ENCODE results near the gene MORN4. TPM values are rescaled to one million over a fixed set of nuclear protein-coding genes. Genes with fewer than 3 reads are reported as not detected.

Gene MORN4
- total RNA-seq, 4 donors from 2014 or later = 2.1 to 11.5 (median 4.5) TPM

DNA sequence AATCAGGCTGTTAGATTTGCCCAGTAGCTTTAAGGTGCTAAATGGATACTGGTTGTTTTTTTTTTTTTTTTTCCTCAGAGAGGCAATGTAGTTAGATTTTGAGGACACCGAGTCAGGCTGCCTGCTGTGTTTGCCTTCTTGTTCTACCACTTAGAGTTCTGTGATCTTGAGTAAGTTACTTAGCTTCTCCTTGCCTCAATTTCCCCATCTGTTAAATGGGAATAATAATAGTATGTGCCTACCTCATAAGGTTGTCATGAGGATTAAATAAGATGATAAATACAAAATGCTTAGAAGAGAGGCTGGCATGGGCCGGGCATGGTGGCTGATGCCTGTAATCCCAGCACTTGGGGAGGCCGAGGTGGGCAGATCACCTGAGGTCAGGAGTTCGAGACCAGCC, 14.6 kb downstream of the MORN4 start:
- no peaks in the 10 kb centered on the region for H3K27me3 ChIP-seq
- no peak overlapping the region for H3K4me3 ChIP-seq
- H3K27ac ChIP-seq (replicated peaks in 1 of 4) = no peak overlapping the region
- 99% methylated on average over 4 of the region's 4 CpGs for WGBS
- TF ChIP-seq POLR2A (IDR thresholded peaks at IDR 0.05; ENCODE audit: low read depth) (no peak), EP300 (IDR thresholded peaks at IDR 0.05) (no peak), POLR2AphosphoS5 (IDR thresholded peaks at IDR 0.05) (no peak)
- TF ChIP-seq, protein P1, sequence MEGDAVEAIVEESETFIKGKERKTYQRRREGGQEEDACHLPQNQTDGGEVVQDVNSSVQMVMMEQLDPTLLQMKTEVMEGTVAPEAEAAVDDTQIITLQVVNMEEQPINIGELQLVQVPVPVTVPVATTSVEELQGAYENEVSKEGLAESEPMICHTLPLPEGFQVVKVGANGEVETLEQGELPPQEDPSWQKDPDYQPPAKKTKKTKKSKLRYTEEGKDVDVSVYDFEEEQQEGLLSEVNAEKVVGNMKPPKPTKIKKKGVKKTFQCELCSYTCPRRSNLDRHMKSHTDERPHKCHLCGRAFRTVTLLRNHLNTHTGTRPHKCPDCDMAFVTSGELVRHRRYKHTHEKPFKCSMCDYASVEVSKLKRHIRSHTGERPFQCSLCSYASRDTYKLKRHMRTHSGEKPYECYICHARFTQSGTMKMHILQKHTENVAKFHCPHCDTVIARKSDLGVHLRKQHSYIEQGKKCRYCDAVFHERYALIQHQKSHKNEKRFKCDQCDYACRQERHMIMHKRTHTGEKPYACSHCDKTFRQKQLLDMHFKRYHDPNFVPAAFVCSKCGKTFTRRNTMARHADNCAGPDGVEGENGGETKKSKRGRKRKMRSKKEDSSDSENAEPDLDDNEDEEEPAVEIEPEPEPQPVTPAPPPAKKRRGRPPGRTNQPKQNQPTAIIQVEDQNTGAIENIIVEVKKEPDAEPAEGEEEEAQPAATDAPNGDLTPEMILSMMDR (IDR thresholded peaks at IDR 0.05) = no peak
- H3K9me3 ChIP-seq = no peaks in the 10 kb centered on the region
- intact Hi-C loops (cut with DNase I) = no loop called here
- peaks cover 0 to 18% (median 3%) of the 10 kb centered on the region in 4 donors for H3K36me3 ChIP-seq
- no peak for DNase-seq (ENCODE audit: extremely low spot score)
- H3K4me1 ChIP-seq = no peaks in the 10 kb centered on the region

DNA sequence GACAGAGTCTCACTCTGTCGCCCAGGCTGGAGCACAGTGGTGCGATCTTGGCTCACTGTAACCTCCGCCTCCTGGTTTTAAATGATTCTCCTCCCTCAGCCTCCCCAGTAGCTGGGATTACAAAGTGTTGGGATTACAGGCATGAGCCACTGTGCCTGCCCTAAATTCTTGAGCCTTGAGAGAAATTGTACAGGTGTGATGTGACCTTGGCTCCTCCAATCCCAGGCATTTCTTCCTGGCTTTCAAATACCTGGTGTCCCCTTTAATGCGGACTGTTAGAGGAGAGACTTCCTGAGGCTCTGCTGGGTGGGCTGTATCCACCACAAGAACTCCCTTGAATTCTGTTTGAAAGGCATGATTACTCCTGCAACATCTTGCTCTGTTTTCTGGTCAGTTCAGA, 15.0 kb downstream of the MORN4 start:
- intact Hi-C loops (cut with DNase I) = no loop called here

DNA sequence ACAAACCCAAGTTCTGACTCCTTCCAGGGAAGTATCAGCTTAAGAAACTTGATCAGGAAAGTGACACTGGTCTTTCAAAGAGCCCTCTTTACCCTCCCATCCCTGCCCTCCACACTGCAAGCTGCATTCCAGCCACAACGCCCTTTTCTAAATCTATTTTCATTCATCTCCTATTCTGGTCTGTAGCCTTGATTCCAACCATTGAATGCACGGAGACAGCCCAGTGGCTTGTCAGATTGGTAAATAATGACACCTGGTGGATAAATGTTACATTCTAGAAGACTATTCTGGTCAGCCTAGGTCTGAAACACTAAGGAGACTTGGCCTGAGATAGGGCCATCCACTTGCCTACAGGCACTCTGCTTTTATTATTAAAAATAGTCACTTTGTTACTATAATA, 20.9 kb downstream of the MORN4 start:
- no peak overlapping the region for H3K4me3 ChIP-seq
- peaks cover 0 to 14% (median 3%) of the 10 kb centered on the region in 4 donors for H3K36me3 ChIP-seq
- TF ChIP-seq POLR2A (IDR thresholded peaks at IDR 0.05; ENCODE audit: low read depth) = no peak
- TF ChIP-seq, protein P1 (IDR thresholded peaks at IDR 0.05) = peak; percentile 49 to 81 (median 63)
- peak in 1 of 2 donors; percentile 31 for TF ChIP-seq POLR2AphosphoS5 (IDR thresholded peaks at IDR 0.05)
- TF ChIP-seq EP300 (IDR thresholded peaks at IDR 0.05) = no peak
- 33% methylated on average over 2 of the region's 2 CpGs for WGBS
- no peak overlapping the region for H3K27ac ChIP-seq (replicated peaks in 1 of 4)
- no peak for DNase-seq (ENCODE audit: extremely low spot score)
- no peaks in the 10 kb centered on the region for H3K27me3 ChIP-seq
- peaks cover 4 to 22% (median 15%) of the 10 kb centered on the region in 4 donors for H3K4me1 ChIP-seq
- intact Hi-C loops (cut with DNase I) = loop anchor here (5.0 kb wide), 1 partner anchor 150 kb away; no protein-coding TSS in a partner anchor
- no peaks in the 10 kb centered on the region for H3K9me3 ChIP-seq

More for the DNA sequence above, 15.0 kb downstream of the MORN4 start:
- peaks cover 0 to 18% (median 3%) of the 10 kb centered on the region in 4 donors for H3K36me3 ChIP-seq
- WGBS = 95% methylated on average over 4 of the region's 4 CpGs
- no peaks in the 10 kb centered on the region for H3K27me3 ChIP-seq
- H3K9me3 ChIP-seq = no peaks in the 10 kb centered on the region
- no peak for DNase-seq (ENCODE audit: extremely low spot score)
- H3K27ac ChIP-seq (replicated peaks in 1 of 4) = no peak overlapping the region
- TF ChIP-seq, protein P1 (IDR thresholded peaks at IDR 0.05) = no peak
- TF ChIP-seq POLR2AphosphoS5 (IDR thresholded peaks at IDR 0.05) = no peak
- TF ChIP-seq POLR2A (IDR thresholded peaks at IDR 0.05; ENCODE audit: low read depth) = no peak
- no peak for TF ChIP-seq EP300 (IDR thresholded peaks at IDR 0.05)
- H3K4me1 ChIP-seq = no peaks in the 10 kb centered on the region
- no peak overlapping the region for H3K4me3 ChIP-seq

DNA sequence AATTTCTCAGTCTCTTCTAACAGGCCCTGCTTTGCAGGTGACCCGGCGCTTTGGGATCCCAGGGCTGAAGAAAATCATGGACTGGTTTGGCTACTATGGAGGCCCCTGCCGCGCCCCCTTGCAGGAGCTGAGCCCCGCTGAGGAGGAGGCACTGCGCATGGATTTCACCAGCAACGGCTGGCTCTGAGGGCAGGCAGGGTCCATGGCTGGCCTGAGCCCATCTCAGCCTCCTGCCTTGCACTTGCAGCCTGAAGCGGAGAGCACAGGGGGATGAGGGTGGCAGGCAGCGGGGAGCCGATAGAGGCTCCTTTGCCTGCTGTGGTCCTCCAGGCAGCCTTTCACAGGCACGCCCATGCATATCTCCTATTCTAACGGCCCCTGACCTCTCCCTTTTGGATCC, 21.8 kb downstream of the MORN4 start:
- intact Hi-C loops (cut with DNase I) = loop anchor here (5.0 kb wide), 1 partner anchor 149 kb away; no protein-coding TSS in a partner anchor
- DNase-seq (ENCODE audit: extremely low spot score) = no peak
- WGBS = 90% methylated on average over 12 of the region's 12 CpGs
- Histone ChIP-seq H3K9me3 (no peaks in the 10 kb centered on the region), H3K4me3 (no peak overlapping the region), H3K27me3 (no peaks in the 10 kb centered on the region), H3K27ac (replicated peaks in 1 of 4) (no peak overlapping the region), H3K36me3 (peaks cover 0 to 14% (median 3%) of the 10 kb centered on the region in 4 donors), H3K4me1 (peaks cover 4 to 22% (median 15%) of the 10 kb centered on the region in 4 donors)
- no peak for TF ChIP-seq POLR2A (IDR thresholded peaks at IDR 0.05; ENCODE audit: low read depth)
- no peak for TF ChIP-seq POLR2AphosphoS5 (IDR thresholded peaks at IDR 0.05)
- no peak for TF ChIP-seq EP300 (IDR thresholded peaks at IDR 0.05)
- TF ChIP-seq, protein P1 (IDR thresholded peaks at IDR 0.05) = no peak
